HG03520 (cell line): ENCODE results near the gene TMC5.
"Not testable (repeated sequence)": the region's sequence is repeated elsewhere in the genome, so short reads cannot be mapped to it uniquely, and the experiment has no call there.

ENCODE experiments used
- ATAC-seq: cut with Tn5 transposase; IDR thresholded peaks from one replicate; pipeline ENCODE4 v1.9.1; 2021; ENCODE audit warnings: mild to moderate bottlenecking, moderate library complexity; ENCODE audit not compliant: unreplicated experiment

Gene TMC5

GRCh38 chr16:19528666-19529065, 111.0 kb downstream of the TMC5 start:
- ATAC-seq: no peak

GRCh38 chr16:19532601-19533000, 114.9 kb downstream of the TMC5 start:
- no peak for ATAC-seq

- no peak for ATAC-seq
Observed at GRCh38 chr16:19540241-19540970, 122.7 kb downstream of the TMC5 start.

- no peak for ATAC-seq
Observed at GRCh38 chr16:19542138-19542821, 124.6 kb downstream of the TMC5 start.

- not testable (repeated sequence) for ATAC-seq
Observed at GRCh38 chr16:19543278-19543996, 125.8 kb downstream of the TMC5 start.

- ATAC-seq: no peak
Observed at GRCh38 chr16:19548144-19548543, 130.5 kb downstream of the TMC5 start.
